22Rv1 (cell line): Measurements from ENCODE around the gene PIGO.

Experiments used
- CTCF ChIP-seq: fragments of 450-650 bp; IDR thresholded peaks from 2 replicates; pipeline ENCODE4 v1.5.1; 2017; ENCODE audit warnings: mild to moderate bottlenecking
- ZFX ChIP-seq: fragments of 450-650 bp; IDR thresholded peaks from 2 replicates; pipeline ENCODE4 v1.6.1; 2017; ENCODE audit warnings: antibody characterized with exemption, borderline replicate concordance

DNA sequence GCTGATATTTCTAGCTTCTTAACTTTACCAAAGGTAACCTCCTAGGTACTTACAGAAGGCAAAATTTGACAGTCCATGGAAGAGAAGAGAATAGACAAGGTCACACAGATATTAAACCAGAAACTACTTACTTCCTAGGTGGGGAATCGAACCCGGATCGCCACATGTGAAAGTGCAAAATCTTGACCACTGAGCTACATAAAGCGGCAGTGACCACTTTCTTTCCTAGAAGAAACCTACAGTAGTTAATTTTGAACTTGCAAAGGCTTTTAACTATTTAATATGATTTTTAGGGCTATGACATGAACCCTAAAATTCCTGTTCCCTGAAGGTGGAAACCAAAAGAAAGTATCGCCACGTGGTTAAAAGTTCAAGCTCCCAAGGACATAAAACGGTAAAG is 39.6 kb upstream of the PIGO start:
- no peak for TF ChIP-seq CTCF
- no peak for TF ChIP-seq ZFX
